ENCODE results near the gene PARD6A. TPM values are rescaled to one million over a fixed set of nuclear protein-coding genes. Genes with fewer than 3 reads are reported as not detected.

Gene PARD6A
- total RNA-seq, 1 donor from 2014 or later = 5.6 TPM

GRCh38 chr16:67664258-67664657 is 3.5 kb downstream of the PARD6A start:
- DNase-seq (ENCODE audit: low spot score) = no peak
- no peak for ATAC-seq
- intact Hi-C loops (cut with DNase I) = loop anchor here (10.0 kb wide), 1 partner anchor 139 kb away; the partner anchor contains the start of gene RIPOR1

DNA sequence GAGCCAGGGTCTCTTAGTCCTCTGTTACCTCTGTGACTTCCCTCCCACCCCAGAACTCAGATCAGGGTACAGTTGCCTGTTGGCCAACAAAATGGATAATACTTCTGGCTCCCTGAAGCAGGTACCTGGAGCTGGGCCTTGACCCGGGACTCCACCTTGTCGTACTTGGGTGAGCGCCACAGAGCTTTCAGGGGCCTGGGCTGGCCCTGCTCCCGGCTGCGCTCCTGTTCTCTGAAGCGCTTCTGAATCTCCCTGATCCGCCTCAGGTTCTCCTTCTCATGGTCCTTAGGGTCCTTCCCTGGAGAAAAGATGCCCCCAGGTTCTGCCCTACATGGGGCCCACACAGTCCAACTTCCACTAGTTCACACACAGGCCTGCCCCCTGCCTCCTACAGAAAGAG is 4.1 kb downstream of the PARD6A start:
- ATAC-seq = no peak
- DNase-seq (ENCODE audit: low spot score) = no peak
- intact Hi-C loops (cut with DNase I) = loop anchor here (10.0 kb wide), 1 partner anchor 140 kb away; the partner anchor contains the start of gene RIPOR1

- intact Hi-C loops (cut with DNase I) = loop anchor here (10.0 kb wide), 1 partner anchor 141 kb away; the partner anchor contains the start of gene RIPOR1
- no peak for ATAC-seq
- DNase-seq (ENCODE audit: low spot score) = no peak
Measured at GRCh38 chr16:67665598-67665997, 4.8 kb downstream of the PARD6A start.

GRCh38 chr16:67666032-67666551 is 5.3 kb downstream of the PARD6A start:
- peak; percentile 80 for DNase-seq (ENCODE audit: low spot score)
- peak; percentile 1 for ATAC-seq
- intact Hi-C loops (cut with DNase I) = loop anchor here (10.0 kb wide), 1 partner anchor 141 kb away; the partner anchor contains the start of gene RIPOR1

- intact Hi-C loops (cut with DNase I) = loop anchor here (10.0 kb wide), 1 partner anchor 142 kb away; the partner anchor contains the start of gene RIPOR1
- DNase-seq (ENCODE audit: low spot score) (peak; percentile 92), ATAC-seq (peak; percentile 76)
Measured at GRCh38 chr16:67666559-67667452, 6.0 kb downstream of the PARD6A start, which contains the start of the genes C16orf86 and ENKD1. C16orf86 (plus strand) TSS chr16:67666814; CDS start chr16:67666971, 157 bp downstream. ENKD1 (minus strand) TSS chr16:67666750; CDS start chr16:67666442, 308 bp downstream.

DNA sequence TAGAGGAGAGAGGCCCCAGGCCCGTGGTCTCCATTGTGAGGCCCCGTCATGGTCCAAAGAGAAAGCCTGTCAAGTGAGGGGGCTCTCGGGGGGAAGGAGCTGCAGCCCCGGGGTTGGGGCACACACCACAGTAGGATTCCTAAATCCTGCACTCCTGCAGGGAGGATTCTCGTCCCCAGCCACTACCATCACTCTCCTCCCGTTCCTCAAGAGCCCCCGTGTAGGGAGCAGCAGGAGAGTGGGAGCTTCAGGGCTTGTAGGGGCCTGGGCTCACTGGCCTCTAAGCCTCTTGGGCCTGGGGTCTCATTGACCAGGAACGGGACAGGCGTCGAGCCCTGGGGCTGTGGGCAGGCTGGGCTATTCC is 6.7 kb downstream of the PARD6A start:
- intact Hi-C loops (cut with DNase I) = loop anchor here (10.0 kb wide), 1 partner anchor 143 kb away; the partner anchor contains the start of gene RIPOR1
- peak; percentile 4 for ATAC-seq

DNA sequence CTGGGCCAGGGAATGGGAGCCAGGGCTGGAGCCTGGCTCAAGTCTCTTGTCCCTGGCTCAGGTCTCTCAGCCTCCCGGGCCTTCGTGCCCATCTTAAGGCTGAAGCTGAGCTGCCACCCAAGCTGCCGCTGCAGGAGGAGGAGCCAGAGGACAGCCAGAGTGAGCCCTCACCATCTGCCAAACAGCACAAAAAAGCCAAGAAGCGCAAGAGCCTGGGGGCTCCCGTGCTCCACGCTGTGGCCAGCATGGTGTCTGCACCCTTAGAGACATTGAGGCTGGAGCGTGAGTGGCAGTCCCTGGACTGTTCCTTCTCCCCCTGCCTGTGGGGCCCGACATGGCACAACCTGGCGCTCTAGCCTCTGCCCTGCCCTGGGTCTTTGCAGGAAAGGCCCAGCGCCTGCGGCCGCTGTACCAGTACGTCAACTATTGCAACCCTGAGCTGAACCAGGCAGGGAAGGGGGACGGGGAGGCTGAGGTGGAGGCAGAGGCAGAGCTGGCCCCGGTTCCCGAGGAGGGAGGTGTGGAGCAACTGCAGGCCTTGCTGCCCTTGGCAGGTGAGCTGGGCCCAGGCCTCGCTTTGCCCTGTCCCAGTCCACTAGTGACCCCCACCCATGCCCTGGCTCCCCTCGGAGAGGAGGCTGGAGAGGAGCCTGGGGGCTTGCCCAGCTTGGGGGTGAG is 7.2 kb downstream of the PARD6A start:
- ATAC-seq (peak; percentile 90), DNase-seq (ENCODE audit: low spot score) (peak; percentile 85)

More for the DNA sequence above, 6.7 kb downstream of the PARD6A start:
- no peak for DNase-seq (ENCODE audit: low spot score)

GRCh38 chr16:67668495-67669157 is 7.9 kb downstream of the PARD6A start:
- no peak for DNase-seq (ENCODE audit: low spot score)
- intact Hi-C loops (cut with DNase I) = loop anchor here (10.0 kb wide), 1 partner anchor 144 kb away; the partner anchor contains the start of gene RIPOR1
- ATAC-seq = no peak

More for the DNA sequence above, 7.2 kb downstream of the PARD6A start:
- intact Hi-C loops (cut with DNase I) = loop anchor here (10.0 kb wide), 1 partner anchor 143 kb away; the partner anchor contains the start of gene RIPOR1

DNA sequence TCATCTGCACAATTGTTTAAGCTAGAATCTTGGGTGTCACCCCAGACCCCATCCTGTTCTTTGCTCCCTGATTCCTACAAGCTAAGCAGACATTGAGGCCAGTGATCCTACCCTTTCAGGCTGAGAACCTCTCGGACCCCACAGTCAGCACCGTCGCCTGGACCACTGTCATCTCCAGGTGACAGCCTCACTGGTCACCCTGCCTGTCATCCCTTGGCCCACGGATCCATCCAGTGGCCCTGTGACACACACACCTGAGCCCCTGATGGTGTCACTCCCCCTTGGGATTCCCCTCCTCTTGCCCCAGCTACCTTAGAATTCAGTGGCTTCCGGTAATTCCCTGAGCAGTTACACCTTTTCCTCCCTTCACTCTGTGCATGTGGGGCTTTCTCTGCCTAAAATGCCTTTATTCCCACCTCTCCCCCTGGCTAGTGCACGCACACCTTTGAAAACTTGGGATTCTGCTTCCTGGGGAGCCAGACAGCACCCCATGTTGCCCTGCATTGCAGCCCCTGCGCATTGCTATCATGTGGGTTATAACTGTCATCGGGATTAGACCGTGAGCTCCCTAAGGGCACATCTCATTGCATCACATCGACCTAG is 8.8 kb downstream of the PARD6A start:
- no peak for DNase-seq (ENCODE audit: low spot score)

DNA sequence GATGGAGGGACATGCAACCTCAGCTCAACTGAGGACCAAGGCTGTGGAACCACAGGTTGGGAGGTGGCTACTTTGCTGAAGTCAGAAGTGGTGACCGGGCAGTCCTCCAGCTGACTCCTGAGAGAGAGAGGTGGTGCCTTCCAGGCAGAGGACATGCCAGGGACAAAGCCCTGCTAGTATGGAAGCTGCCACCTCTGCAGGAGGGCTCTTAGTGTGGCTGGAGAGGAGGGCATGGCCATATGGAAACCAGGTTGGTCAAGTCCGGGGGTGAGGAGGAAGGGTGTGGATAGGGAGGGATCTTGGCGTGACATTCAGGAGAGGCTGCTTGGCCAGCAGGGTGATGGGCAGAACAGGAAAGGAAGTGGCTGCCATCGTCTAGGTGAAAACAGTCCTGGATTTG is 11.5 kb downstream of the PARD6A start:
- intact Hi-C loops (cut with DNase I) = no loop called here
- no peak for ATAC-seq
- no peak for DNase-seq (ENCODE audit: low spot score)

More for the DNA sequence above, 8.8 kb downstream of the PARD6A start:
- no peak for ATAC-seq
- intact Hi-C loops (cut with DNase I) = loop anchor here (10.0 kb wide), 1 partner anchor 145 kb away; the partner anchor contains the start of gene RIPOR1

GRCh38 chr16:67672739-67673662 is 12.2 kb downstream of the PARD6A start:
- DNase-seq (ENCODE audit: low spot score) (no peak), ATAC-seq (peak; percentile 54)
- intact Hi-C loops (cut with DNase I) = no loop called here

GRCh38 chr16:67673712-67674580 is 13.2 kb downstream of the PARD6A start:
- intact Hi-C loops (cut with DNase I) = no loop called here
- DNase-seq (ENCODE audit: low spot score) = peak; percentile 83
- ATAC-seq = peak; percentile 67

DNA sequence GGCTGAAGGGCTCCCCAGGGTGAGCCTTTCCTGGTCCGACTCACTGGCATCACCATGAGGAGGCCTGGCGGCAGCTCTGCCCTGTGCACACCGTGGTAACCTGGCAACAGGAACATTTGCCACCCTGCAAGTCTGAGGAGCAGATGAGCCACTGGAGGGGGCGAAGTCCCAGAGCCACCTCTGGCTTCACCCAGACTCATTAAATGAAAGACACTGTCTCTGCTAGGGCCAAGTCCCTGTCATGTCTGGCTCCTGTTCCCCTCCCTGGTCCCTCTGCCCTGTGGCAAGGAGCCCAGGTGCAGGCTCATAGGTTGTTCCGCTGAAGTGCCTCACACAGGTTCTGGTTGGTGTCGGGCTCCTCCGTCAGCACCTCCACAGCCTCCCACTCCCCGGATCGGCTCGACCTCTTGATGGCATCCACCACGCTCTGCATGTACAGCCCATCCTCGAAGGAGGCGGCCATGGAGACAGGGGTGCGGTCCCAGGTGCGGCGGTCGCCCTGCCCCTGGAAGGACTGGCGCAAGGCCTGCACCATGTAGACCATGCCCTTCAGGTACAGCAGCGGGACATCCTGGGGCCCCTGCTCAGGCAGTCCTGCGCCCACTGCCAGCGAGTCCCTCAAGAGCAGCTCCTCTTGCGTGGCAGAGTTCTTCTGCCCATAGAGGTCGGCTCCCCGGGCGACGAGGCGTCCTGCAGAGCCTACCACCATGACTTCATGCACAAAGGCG is 14.3 kb downstream of the PARD6A start:
- no peak for DNase-seq (ENCODE audit: low spot score)
- no peak for ATAC-seq
- intact Hi-C loops (cut with DNase I) = no loop called here

DNA sequence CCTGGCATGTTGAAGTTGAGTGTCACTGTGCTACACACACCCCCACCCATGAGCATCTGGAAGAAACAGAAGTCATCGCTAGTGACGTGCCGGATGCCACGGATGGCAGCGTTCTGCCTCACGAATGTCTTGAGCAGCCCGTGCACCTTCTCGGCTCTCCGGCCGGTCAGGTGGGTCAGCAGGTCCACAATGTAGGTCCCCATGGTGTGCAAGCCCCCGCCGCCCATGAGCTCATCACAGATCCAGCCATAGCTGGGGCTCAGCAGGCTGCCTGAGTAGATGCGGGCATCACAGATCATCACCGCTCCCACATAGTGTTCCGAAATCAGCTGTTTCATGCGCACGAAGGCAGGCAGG is 14.8 kb downstream of the PARD6A start:
- intact Hi-C loops (cut with DNase I) = no loop called here
- no peak for ATAC-seq
- no peak for DNase-seq (ENCODE audit: low spot score)

GRCh38 chr16:67675999-67676398 is 15.2 kb downstream of the PARD6A start:
- intact Hi-C loops (cut with DNase I) = no loop called here
- DNase-seq (ENCODE audit: low spot score) (no peak), ATAC-seq (no peak)

DNA sequence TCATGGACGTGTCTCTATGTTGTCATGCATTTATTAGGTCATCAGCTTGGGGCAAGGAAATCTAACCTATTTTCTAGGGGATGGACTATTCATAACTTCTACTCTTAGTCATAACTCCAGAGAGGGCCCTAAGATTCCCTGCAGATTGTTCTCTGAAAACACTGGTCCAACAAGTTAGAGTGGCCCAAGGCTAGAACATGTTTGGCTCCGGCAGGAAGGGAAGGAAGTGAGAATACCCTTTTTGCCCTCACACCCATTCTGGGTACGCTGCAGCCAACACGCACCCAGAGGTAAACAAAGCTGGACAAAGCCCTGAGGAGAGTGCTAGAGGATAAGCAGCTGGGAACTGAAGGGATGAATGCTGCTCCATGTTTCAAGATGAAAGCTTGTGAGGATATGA is 15.8 kb downstream of the PARD6A start:
- ATAC-seq (no peak), DNase-seq (ENCODE audit: low spot score) (no peak)
- intact Hi-C loops (cut with DNase I) = no loop called here
